SHP77 (cell line): Measurements from ENCODE around the gene ZSCAN12.
"Not testable (repeated sequence)": the region's sequence is repeated elsewhere in the genome, so short reads cannot be mapped to it uniquely, and the experiment has no call there.

Experiments used
- DNase-seq, 2 experiments: peaks; one replicate each; lab custom pipeline; 2025; lab: John Stamatoyannopoulos, UW

The ZSCAN12 gene

GRCh38 chr6:28393912-28394662, 5.5 kb downstream of the ZSCAN12 start:
- no peak for DNase-seq

GRCh38 chr6:28390688-28391087, 8.9 kb downstream of the ZSCAN12 start:
- no peak for DNase-seq

- DNase-seq, result no peak
Observed at GRCh38 chr6:28384143-28384533, 15.4 kb downstream of the ZSCAN12 start.

- no peak for DNase-seq
Observed at GRCh38 chr6:28383235-28384142, 16.1 kb downstream of the ZSCAN12 start.

GRCh38 chr6:28380381-28380780, 19.2 kb downstream of the ZSCAN12 start:
- DNase-seq, result no peak

GRCh38 chr6:28378644-28379043, 20.9 kb downstream of the ZSCAN12 start:
- DNase-seq, result no peak

GRCh38 chr6:28377879-28378278, 21.7 kb downstream of the ZSCAN12 start:
- no peak for DNase-seq

GRCh38 chr6:28373925-28374324, 25.6 kb downstream of the ZSCAN12 start:
- DNase-seq, result no peak

- no peak for DNase-seq
Observed at GRCh38 chr6:28371706-28372451, 27.7 kb downstream of the ZSCAN12 start.

- DNase-seq, result no peak
Observed at GRCh38 chr6:28371280-28371679, 28.3 kb downstream of the ZSCAN12 start.

GRCh38 chr6:28370440-28370839, 29.1 kb downstream of the ZSCAN12 start:
- DNase-seq, result no peak

GRCh38 chr6:28369463-28369862, 30.1 kb downstream of the ZSCAN12 start:
- DNase-seq, result no peak

- no peak for DNase-seq
Observed at GRCh38 chr6:28368522-28368921, 31.0 kb downstream of the ZSCAN12 start.

- not testable (repeated sequence) for DNase-seq
Observed at GRCh38 chr6:28365590-28365989, 34.0 kb downstream of the ZSCAN12 start.

GRCh38 chr6:28360961-28361360, 38.6 kb downstream of the ZSCAN12 start:
- no peak for DNase-seq

GRCh38 chr6:28359562-28359961, 40.0 kb downstream of the ZSCAN12 start:
- not testable (repeated sequence) for DNase-seq

- DNase-seq, result peak; percentile 30 to 55
Observed at GRCh38 chr6:28357036-28357435, 42.5 kb downstream of the ZSCAN12 start.

- peak in 1 of 2 experiments; percentile 28 for DNase-seq
Observed at GRCh38 chr6:28356666-28357020, 42.9 kb downstream of the ZSCAN12 start.

GRCh38 chr6:28355743-28356665, 43.5 kb downstream of the ZSCAN12 start:
- peak; percentile 84 to 88 for DNase-seq

GRCh38 chr6:28354688-28355554, 44.6 kb downstream of the ZSCAN12 start:
- peak in 1 of 2 experiments; percentile 5 for DNase-seq
